H1 (cell line): ENCODE measurements around the gene SPSB1. TPM values are rescaled to one million over a fixed set of nuclear protein-coding genes. Genes with fewer than 3 reads are reported as not detected.
A peak's percentile ranks its signal among the peaks of the same experiment; 100 is the strongest.

Experiments used
- CTCF ChIA-PET: fragments of 300-600 bp; sonication (Branson Sonifier 250); formaldehyde crosslinking; loops from one replicate; lab custom pipeline; 2021; ENCODE audit not compliant: partially characterized antibody; lab: Charles Lee
- POLR2A ChIA-PET: fragments of 300-600 bp; sonication (Branson Sonifier 250); formaldehyde crosslinking; loops from one replicate; lab custom pipeline; 2021; ENCODE audit warnings: inconsistent platforms; ENCODE audit not compliant: partially characterized antibody; lab: Charles Lee
- DNase-seq, 2 experiments: peaks; one replicate each; pipeline versions ENCODE4 v3.0.0 to v3.0.0-alpha.2; 2010 to 2022; ENCODE audit warnings: low spot score in 2 of 2, low read depth in 1 of 2, mixed read lengths in 1 of 2
- FAIRE-seq: peaks from 2 replicates; lab custom pipeline; 2011; peaks lifted over from hg19 to GRCh38; lab: Jason Lieb, UNC
- H2AFZ ChIP-seq: 2 replicates; pipeline ENCODE4 v1.8.1; 2012; ENCODE audit warnings: low read length, inconsistent platforms
- H2AK5ac ChIP-seq: 2 replicates; pipeline ENCODE4 v1.6.1; 2013; ENCODE audit warnings: low read depth, low read length
- H2BK120ac ChIP-seq: replicated peaks from 2 replicates; pipeline ENCODE3; 2013; ENCODE audit warnings: low read depth, low read length, inconsistent platforms
- H2BK12ac ChIP-seq: 2 replicates; pipeline ENCODE4 v1.6.1; 2013; ENCODE audit warnings: low read depth, low read length
- H2BK15ac ChIP-seq: 2 replicates; pipeline ENCODE4 v1.6.1; 2013; ENCODE audit warnings: low read length
- H2BK20ac ChIP-seq: 2 replicates; pipeline ENCODE4 v1.6.1; 2013; ENCODE audit warnings: low read length
- H2BK5ac ChIP-seq: 2 replicates; pipeline ENCODE4 v1.6.1; 2013; ENCODE audit warnings: low read depth, low read length
- H3K14ac ChIP-seq: 2 replicates; pipeline ENCODE4 v1.6.1; 2013; ENCODE audit warnings: inconsistent platforms; ENCODE audit not compliant: insufficient read length
- H3K18ac ChIP-seq: 2 replicates; pipeline ENCODE4 v1.6.1; 2013; ENCODE audit warnings: low read length; ENCODE audit errors: extremely low read depth
- H3K23ac ChIP-seq: 2 replicates; pipeline ENCODE4 v1.6.1; 2013; ENCODE audit warnings: inconsistent platforms; ENCODE audit not compliant: insufficient read length
- H3K23me2 ChIP-seq: 2 replicates; pipeline ENCODE4 v1.6.1; 2013; ENCODE audit warnings: low read depth, low read length
- H3K27ac ChIP-seq: 2 replicates; pipeline ENCODE4 v1.6.1; 2011; ENCODE audit warnings: low read depth, low read length, inconsistent platforms
- H3K27me3 ChIP-seq, 4 experiments: replicated peaks in 1 of 4; 1 replicate in 1 of 4; 2 replicates in 3 of 4; pipeline versions ENCODE4 v1.6.1 to v1.8.1; 2011 to 2013; ENCODE audit warnings: low read length in 3 of 4, mild to moderate bottlenecking in 3 of 4, inconsistent platforms in 2 of 4, mixed read lengths in 2 of 4, moderate library complexity in 1 of 4; ENCODE audit not compliant: control insufficient read depth in 3 of 4, insufficient read depth in 3 of 4; ENCODE audit errors: extremely low read depth in 1 of 4
- H3K36me3 ChIP-seq, 4 experiments: 2 replicates each; pipeline versions ENCODE4 v1.6.1 to v1.8.1; 2011 to 2013; ENCODE audit warnings: mild to moderate bottlenecking in 4 of 4, low read length in 3 of 4, moderate library complexity in 2 of 4, control low read depth in 1 of 4, inconsistent platforms in 1 of 4; ENCODE audit not compliant: insufficient read depth in 4 of 4, control insufficient read depth in 2 of 4
- H3K4ac ChIP-seq: replicated peaks from 2 replicates; pipeline ENCODE3; 2013; ENCODE audit warnings: low read length, low read depth, mixed read lengths, inconsistent platforms; ENCODE audit not compliant: insufficient read length
- H3K4me1 ChIP-seq, 4 experiments: replicated peaks in 1 of 4; 1 replicate in 1 of 4; 2 replicates in 3 of 4; pipeline versions ENCODE4 v1.6.1 to v1.8.1; 2011 to 2013; ENCODE audit warnings: low read length in 3 of 4, inconsistent platforms in 2 of 4, mixed read lengths in 1 of 4; ENCODE audit not compliant: insufficient read depth in 4 of 4, control insufficient read depth in 3 of 4
- H3K4me2 ChIP-seq, 2 experiments: 2 replicates each; pipeline versions ENCODE4 v1.6.1 to v1.8.1; 2011 to 2013; ENCODE audit warnings: low read depth in 2 of 2, low read length in 2 of 2, control low read depth in 1 of 2, inconsistent platforms in 1 of 2, mild to moderate bottlenecking in 1 of 2; ENCODE audit not compliant: insufficient read depth in 1 of 2
- H3K4me3 ChIP-seq, 4 experiments: fragments of 200-600, 300-600 bp in 1 of 4; sonication (generic), shearing (Covaris generic), sonication (Bioruptor Twin) in 1 of 4; 2 replicates each; pipeline versions ENCODE4 v1.5.1 to v1.8.1; 2011 to 2016; ENCODE audit warnings: low read length in 4 of 4, low read depth in 3 of 4, control low read depth in 2 of 4, inconsistent platforms in 2 of 4, mild to moderate bottlenecking in 2 of 4, mixed read lengths in 1 of 4, moderate library complexity in 1 of 4; ENCODE audit not compliant: insufficient read depth in 2 of 4; ENCODE audit errors: extremely low read depth in 1 of 4
- H3K56ac ChIP-seq: replicated peaks from 2 replicates; pipeline ENCODE3; 2013; ENCODE audit warnings: low read depth, mild to moderate bottlenecking, mixed read lengths, low read length, inconsistent platforms; ENCODE audit not compliant: insufficient read length
- H3K79me1 ChIP-seq: 2 replicates; pipeline ENCODE4 v1.6.1; 2013; ENCODE audit warnings: low read depth, low read length, control low read depth
- H3K79me2 ChIP-seq, 2 experiments: 2 replicates each; pipeline versions ENCODE4 v1.6.1 to v1.8.1; 2012 to 2013; ENCODE audit warnings: low read length in 2 of 2, mild to moderate bottlenecking in 2 of 2, inconsistent platforms in 1 of 2; ENCODE audit not compliant: insufficient read depth in 2 of 2, control insufficient read depth in 1 of 2
- H3K9ac ChIP-seq, 4 experiments: replicated peaks in 1 of 4; 1 replicate in 1 of 4; 2 replicates in 3 of 4; pipeline versions ENCODE4 v1.6.1 to v1.8.1; 2011 to 2013; ENCODE audit warnings: low read depth in 3 of 4, low read length in 3 of 4, control low read depth in 2 of 4, mild to moderate bottlenecking in 2 of 4, moderate library complexity in 2 of 4, inconsistent platforms in 1 of 4; ENCODE audit errors: extremely low read depth in 1 of 4
- H3K9me3 ChIP-seq, 2 experiments: 2 replicates each; pipeline versions ENCODE4 v1.6.1 to v1.8.1; 2012 to 2013; ENCODE audit warnings: mild to moderate bottlenecking in 2 of 2, moderate library complexity in 2 of 2, control low read depth in 1 of 2, inconsistent platforms in 1 of 2, low read depth in 1 of 2, low read length in 1 of 2, mixed read lengths in 1 of 2; ENCODE audit not compliant: insufficient read depth in 2 of 2
- H4K20me1 ChIP-seq, 2 experiments: replicated peaks in 1 of 2; 2 replicates each; pipeline versions ENCODE3 to v1.8.1; 2011 to 2013; ENCODE audit warnings: inconsistent platforms in 2 of 2, low read length in 2 of 2, mild to moderate bottlenecking in 1 of 2; ENCODE audit not compliant: insufficient read depth in 2 of 2, control insufficient read depth in 1 of 2
- H4K5ac ChIP-seq: 2 replicates; pipeline ENCODE4 v1.6.1; 2013; ENCODE audit warnings: low read length, low read depth, mixed read lengths, inconsistent platforms; ENCODE audit not compliant: insufficient read length
- H4K8ac ChIP-seq: 2 replicates; pipeline ENCODE4 v1.8.0; 2013; ENCODE audit warnings: mild to moderate bottlenecking, moderate library complexity, low read length, inconsistent platforms; ENCODE audit not compliant: insufficient read depth; ENCODE audit errors: extremely low read depth
- H4K91ac ChIP-seq: replicated peaks from 2 replicates; pipeline ENCODE3; 2013; ENCODE audit warnings: low read length, mixed read lengths, inconsistent platforms; ENCODE audit not compliant: insufficient read length
- EGR1 ChIP-seq: IDR thresholded peaks from 2 replicates; pipeline ENCODE4 v1.6.1; 2011; ENCODE audit warnings: low read depth, low read length, borderline replicate concordance
- EP300 ChIP-seq, 2 experiments: IDR thresholded peaks; 1 replicate in 1 of 2; 2 replicates in 1 of 2; pipeline ENCODE4 v1.6.1; 2011 to 2012; ENCODE audit warnings: low read depth in 2 of 2, low read length in 2 of 2, mild to moderate bottlenecking in 2 of 2, borderline replicate concordance in 1 of 2, inconsistent platforms in 1 of 2, moderate library complexity in 1 of 2
- POLR2AphosphoS5 ChIP-seq: IDR thresholded peaks from 2 replicates; pipeline ENCODE4 v1.6.1; 2011; ENCODE audit warnings: low read depth, low read length
- SIRT6 ChIP-seq: IDR thresholded peaks from one replicate; pipeline ENCODE4 v1.7.1; 2012; ENCODE audit warnings: low read length, inconsistent platforms
- WGBS, 2 experiments: shearing (Covaris generic) in 1 of 2; methylation state at CpG; one replicate each; pipeline versions ENCODE4 v1.1.6 to v1.1.7; 2013 to 2015; ENCODE audit warnings: low lambda C conversion rate in 2 of 2, mixed read lengths in 2 of 2, inconsistent platforms in 1 of 2, low coverage in 1 of 2, missing lambda C conversion rate in 1 of 2; ENCODE audit not compliant: insufficient replicate concordance in 2 of 2, insufficient coverage in 1 of 2, insufficient read length in 1 of 2; ENCODE audit errors: extremely low coverage in 1 of 2, missing lambda C conversion rate in 1 of 2; 5-methylcytosine and 5-hydroxymethylcytosine counted together
- polyA plus RNA-seq, 7 experiments: library from polyadenylated mRNA; depleted of rRNA in 3 of 7; stranded (reverse) in 5 of 7; unstranded in 2 of 7; fragments of >200 nt in 5 of 7; fragments of 200-250 nt in 2 of 7; gene quantifications; 1 replicate in 5 of 7; 2 replicates in 1 of 7; 4 replicates in 1 of 7; pipeline versions ENCODE4 v1.2.1 to v1.2.3, GENCODE V29; 2011 to 2013; ENCODE audit warnings: missing spikeins in 2 of 7, mixed read lengths in 2 of 7
- total RNA-seq: library from RNA; stranded (reverse); fragmentation: NEBNext Ultra II Directional; extraction: Animal tissue kit (Norgen Biotek cat#: 25700); gene quantifications from 2 replicates; pipeline ENCODE4 v1.2.1, GENCODE V29; 2021

SPSB1 gene
- total and polyA plus RNA-seq, 2 of the 8 experiments (the other 6 are each of a cell fraction or from before 2014, with no cell fraction given) = 5.3 to 6.4 TPM

DNA sequence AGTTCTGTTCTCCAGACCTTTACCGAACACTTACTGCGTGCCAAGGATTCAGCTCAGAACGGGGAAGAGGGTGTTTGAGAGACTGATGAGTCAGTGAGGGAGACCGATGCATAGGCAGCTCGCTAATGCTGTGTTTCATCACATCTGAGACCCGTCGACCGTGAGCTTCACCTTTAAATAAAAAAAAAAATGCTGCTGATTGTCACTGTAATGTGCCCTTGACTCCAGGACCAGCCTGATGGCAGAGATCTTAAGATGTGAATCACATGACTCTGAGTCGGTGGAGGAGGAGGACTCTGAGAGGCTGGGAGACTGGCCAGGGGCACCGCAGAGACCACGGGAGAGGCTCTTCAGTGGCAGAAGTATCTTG lies 28.8 kb downstream of the SPSB1 start:
- H2AFZ ChIP-seq = no peak overlapping the region
- H3K23ac ChIP-seq = no peak overlapping the region
- peaks cover 0 to 2% (median 0%) of the 10 kb centered on the region in 4 experiments; a peak in 1 of 7 replicates for H3K27me3 ChIP-seq
- no peaks in the 10 kb centered on the region; the same call in 1 of the 2 replicates for H3K79me1 ChIP-seq
- no peak overlapping the region for H3K4me3 ChIP-seq
- 0 out of 2 replicates have a peak overlapping the region, but pooled peaks have one; percentile 44 for H3K18ac ChIP-seq
- ChIA-PET CTCF (interaction anchor here (0.6 to 3.3 kb wide), 11 partner anchors 13 to 1920 kb away, joined by 3 to 11 read pairs (median 3); no protein-coding TSS in a partner anchor), POLR2A (interaction anchor here (0.8 to 2.2 kb wide), 3 partner anchors 10 to 34 kb away, joined by 3 to 4 read pairs (median 4); no protein-coding TSS in a partner anchor)
- no peaks in the 10 kb centered on the region for H3K23me2 ChIP-seq
- H3K4ac ChIP-seq = no peak overlapping the region
- FAIRE-seq (no peak), DNase-seq (no peak)
- H3K9ac ChIP-seq = no peak overlapping the region
- H3K79me2 ChIP-seq = no peaks in the 10 kb centered on the region; a peak in 1 of 4 replicates
- TF ChIP-seq EGR1 = no peak
- TF ChIP-seq EP300 (IDR thresholded peaks at IDR 0.05; ENCODE audit: borderline replicate concordance in 1 of 2, low read depth in 2 of 2, low read length in 2 of 2) = no peak
- TF ChIP-seq SIRT6 = no peak
- TF ChIP-seq POLR2AphosphoS5 = no peak
- no peak overlapping the region for H2BK15ac ChIP-seq
- H3K56ac ChIP-seq = no peak overlapping the region
- H4K8ac ChIP-seq = no peak overlapping the region
- peak overlapping the region in 1 of 2 experiments; percentile 71; a peak in 1 of 4 replicates for H3K4me2 ChIP-seq
- H3K27ac ChIP-seq = no peak overlapping the region
- H3K14ac ChIP-seq = no peak overlapping the region
- H4K91ac ChIP-seq = no peak overlapping the region
- no peaks in the 10 kb centered on the region for H3K36me3 ChIP-seq
- no peak overlapping the region for H2BK5ac ChIP-seq
- no peaks in the 10 kb centered on the region for H3K9me3 ChIP-seq
- 0 out of 2 replicates have a peak overlapping the region, but pooled peaks have one; percentile 4 for H2BK12ac ChIP-seq
- H4K5ac ChIP-seq = no peak overlapping the region
- H4K20me1 ChIP-seq = peaks cover 0 to 3% of the 10 kb centered on the region in 2 experiments
- H2AK5ac ChIP-seq = 0 out of 2 replicates have a peak overlapping the region, but pooled peaks have one; percentile 8
- no peak overlapping the region for H2BK120ac ChIP-seq
- H2BK20ac ChIP-seq = no peak overlapping the region
- WGBS, 2 experiments = 82% methylated on average over 11 of the region's 11 CpGs; no CpG with 5 or more reads in 1 of the 2 experiments
- H3K4me1 ChIP-seq = peaks cover 12 to 37% (median 26%) of the 10 kb centered on the region in 4 experiments
